Measurements from ENCODE around the gene C4orf50. TPM values are rescaled to one million over a fixed set of nuclear protein-coding genes. Genes with fewer than 3 reads are reported as not detected.

C4orf50 gene
- total and polyA plus RNA-seq, 10 of the 15 experiments (the other 5 are each of a cell fraction or from before 2014, with no cell fraction given) = 0.04 to 0.09 (median 0.05) TPM; not detected in 3

- TF ChIP-seq LARP7 (IDR thresholded peaks at IDR 0.05) (no peak), NFYA (IDR thresholded peaks at IDR 0.05; ENCODE audit: borderline replicate concordance, low read depth, low read length) (no peak), MTA3 (IDR thresholded peaks at IDR 0.05; ENCODE audit: borderline replicate concordance, low read length) (no peak), SMARCA5 (IDR thresholded peaks at IDR 0.05) (no peak), BCL11A (IDR thresholded peaks at IDR 0.05; ENCODE audit: low read depth, low read length) (no peak), CBX3 (IDR thresholded peaks at IDR 0.05; ENCODE audit: borderline replicate concordance, low read depth) (no peak), MYC (IDR thresholded peaks at IDR 0.05; ENCODE audit: insufficient read depth, insufficient read length, insufficient replicate concordance, low read length, severe bottlenecking) (no peak)
Observed at GRCh38 chr4:6022607-6023288, 4.5 kb upstream of the C4orf50 start (continued).

DNA sequence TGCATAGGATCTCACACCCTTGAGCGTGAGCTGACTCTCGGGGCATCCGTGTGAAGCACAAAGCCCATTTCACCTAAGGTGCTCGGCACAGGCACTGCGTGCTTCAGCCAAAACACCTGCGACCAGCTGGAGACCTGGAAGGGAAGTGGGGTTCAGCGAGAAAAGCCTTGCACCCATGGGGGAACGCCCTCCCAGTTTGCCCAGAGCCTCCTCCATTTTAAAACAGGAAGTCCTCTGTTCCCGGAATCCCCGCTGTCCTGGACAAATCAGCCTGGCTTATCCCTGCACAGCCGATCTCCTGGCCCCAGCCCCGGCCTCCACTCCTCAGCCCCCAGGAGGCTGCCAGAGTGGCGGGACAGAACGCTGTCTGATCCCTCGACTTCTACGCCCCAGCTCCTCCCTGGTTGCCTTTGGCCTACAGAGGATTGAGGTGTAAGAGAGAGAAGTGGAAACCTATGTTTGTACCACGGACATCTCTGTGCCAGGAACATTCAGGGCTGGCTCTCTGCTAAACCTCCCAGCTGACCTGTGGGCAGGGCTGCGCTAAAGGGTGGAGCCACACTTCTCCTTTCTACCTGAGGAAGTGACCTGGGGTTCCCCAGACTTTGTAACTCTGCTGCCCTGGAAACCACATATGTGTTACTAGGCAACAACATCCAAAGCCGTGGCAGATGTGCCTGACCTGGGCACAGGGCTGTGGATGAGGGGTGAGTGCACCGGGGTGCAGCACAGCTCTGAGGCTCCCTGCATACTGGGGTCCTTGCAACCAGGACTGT is 3.8 kb upstream of the C4orf50 start:
- Histone ChIP-seq H3K4me1 (ENCODE audit: control insufficient read depth, insufficient read depth, low read length) (no peaks in the 10 kb centered on the region), H2AFZ (ENCODE audit: control insufficient read depth, low read depth, low read length) (no peak overlapping the region), H3K4me3 (no peak overlapping the region), H3K9ac (ENCODE audit: control insufficient read depth, insufficient read depth, low read length) (no peak overlapping the region), H4K20me1 (ENCODE audit: control insufficient read depth, insufficient read depth) (no peaks in the 10 kb centered on the region), H3K4me2 (ENCODE audit: control insufficient read depth, insufficient read depth) (no peak overlapping the region), H3K9me3 (replicated peaks; ENCODE audit: control insufficient read depth, insufficient read depth, low read length) (no peaks in the 10 kb centered on the region), H3K27ac (ENCODE audit: control insufficient read depth, insufficient read depth) (no peak overlapping the region), H3K79me2 (ENCODE audit: control insufficient read depth, insufficient read depth, low read length) (no peaks in the 10 kb centered on the region), H3K36me3 (ENCODE audit: control insufficient read depth in 2 of 2, insufficient read depth in 2 of 2, low read length in 1 of 2) (no peaks in the 10 kb centered on the region), H3K27me3 (replicated peaks in 1 of 2; ENCODE audit: control insufficient read depth in 2 of 2, insufficient read depth in 2 of 2, low read length in 1 of 2) (no peaks in the 10 kb centered on the region; a peak in 1 of 4 replicates)
- no peak for FAIRE-seq
- CTCF ChIA-PET = interaction anchor here (0.6 to 1.3 kb wide), 2 partner anchors 23 to 429 kb away, joined by 3 to 4 read pairs; no protein-coding TSS in a partner anchor
- TF ChIP-seq RELB (IDR thresholded peaks at IDR 0.05; ENCODE audit: low read depth) (no peak), SPI1 (IDR thresholded peaks at IDR 0.05; ENCODE audit: borderline replicate concordance, insufficient read depth, low read depth, low read length) (peak; percentile 39; the same call in 1 of the 2 replicates)
- WGBS (ENCODE audit: insufficient coverage, insufficient replicate concordance, low lambda C conversion rate, missing lambda C conversion rate) = 34% methylated on average over 20 of the region's 20 CpGs
- intact Hi-C loops (cut with micrococcal nuclease; ENCODE audit: unreplicated experiment) = no loop called here
- no peak for DNase-seq (ENCODE audit: low read depth, low spot score)
- no TSS peak for BruUV-seq (replicated peaks)
- POLR2A ChIA-PET = no interaction called here
- SMC1A ChIA-PET (ENCODE audit: uncharacterized antibody, unreplicated experiment) = no interaction called here
- in situ Hi-C loops (cut with MboI) = no loop called here
- RAD21 ChIA-PET (ENCODE audit: unreplicated experiment) = no interaction called here
- no peak; the same call in 2 of the 3 replicates for ATAC-seq

Data from GM12878 (cell line).